HL-60 (cell line): ENCODE data around the gene KBTBD6.

Source experiments
- GABPA ChIP-seq: IDR thresholded peaks from 2 replicates; pipeline ENCODE4 v1.6.1; 2012; ENCODE audit warnings: low read depth
- POLR2AphosphoS5 ChIP-seq: IDR thresholded peaks from 2 replicates; pipeline ENCODE4 v1.6.1; 2012; ENCODE audit warnings: low read depth
- REST ChIP-seq: IDR thresholded peaks from 2 replicates; pipeline ENCODE4 v1.6.1; 2012; ENCODE audit warnings: low read depth; ENCODE audit not compliant: insufficient replicate concordance
- SPI1 ChIP-seq: IDR thresholded peaks from 2 replicates; pipeline ENCODE4 v1.6.1; 2012; ENCODE audit warnings: low read depth, mild to moderate bottlenecking, borderline replicate concordance
- TF ChIP-seq, protein P1 (sequence below): IDR thresholded peaks from one replicate; pipeline ENCODE4 v1.5.1; 2011; ENCODE audit warnings: low read length, control low read depth, inconsistent platforms; ENCODE audit not compliant: insufficient read depth

DNA sequence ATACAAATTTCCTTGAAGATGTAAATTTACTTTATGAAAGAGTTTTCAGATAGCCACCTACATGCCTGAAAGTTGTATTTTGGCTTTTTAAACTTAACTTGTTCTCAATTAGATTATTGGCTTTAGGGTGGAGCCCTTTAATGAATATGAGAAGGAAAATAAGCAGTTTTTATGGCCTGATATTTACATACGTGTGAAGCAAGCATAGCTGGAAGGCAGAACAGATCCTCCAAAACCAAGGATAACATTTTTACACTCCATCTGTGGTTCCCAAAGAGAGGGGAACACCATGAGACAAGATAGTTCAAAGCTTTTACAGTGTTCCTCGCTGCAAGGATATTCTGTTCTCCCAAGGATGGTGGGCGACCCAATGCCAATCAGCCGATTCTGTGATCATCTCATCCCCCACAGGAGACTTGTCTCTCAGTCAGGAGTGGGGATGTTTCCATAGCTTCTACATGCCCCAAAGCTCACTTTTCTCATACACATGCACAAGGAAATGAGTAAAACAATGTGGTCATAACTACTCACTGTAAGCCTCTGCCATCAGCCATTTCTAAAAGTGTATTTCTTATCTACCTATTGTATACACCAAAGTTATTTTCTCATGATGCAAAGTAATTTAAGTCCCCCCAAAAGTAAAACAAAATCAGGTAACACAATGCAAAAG is 24.6 kb upstream of the KBTBD6 start:
- TF ChIP-seq, protein P1, sequence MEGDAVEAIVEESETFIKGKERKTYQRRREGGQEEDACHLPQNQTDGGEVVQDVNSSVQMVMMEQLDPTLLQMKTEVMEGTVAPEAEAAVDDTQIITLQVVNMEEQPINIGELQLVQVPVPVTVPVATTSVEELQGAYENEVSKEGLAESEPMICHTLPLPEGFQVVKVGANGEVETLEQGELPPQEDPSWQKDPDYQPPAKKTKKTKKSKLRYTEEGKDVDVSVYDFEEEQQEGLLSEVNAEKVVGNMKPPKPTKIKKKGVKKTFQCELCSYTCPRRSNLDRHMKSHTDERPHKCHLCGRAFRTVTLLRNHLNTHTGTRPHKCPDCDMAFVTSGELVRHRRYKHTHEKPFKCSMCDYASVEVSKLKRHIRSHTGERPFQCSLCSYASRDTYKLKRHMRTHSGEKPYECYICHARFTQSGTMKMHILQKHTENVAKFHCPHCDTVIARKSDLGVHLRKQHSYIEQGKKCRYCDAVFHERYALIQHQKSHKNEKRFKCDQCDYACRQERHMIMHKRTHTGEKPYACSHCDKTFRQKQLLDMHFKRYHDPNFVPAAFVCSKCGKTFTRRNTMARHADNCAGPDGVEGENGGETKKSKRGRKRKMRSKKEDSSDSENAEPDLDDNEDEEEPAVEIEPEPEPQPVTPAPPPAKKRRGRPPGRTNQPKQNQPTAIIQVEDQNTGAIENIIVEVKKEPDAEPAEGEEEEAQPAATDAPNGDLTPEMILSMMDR = no peak
- TF ChIP-seq REST (no peak), POLR2AphosphoS5 (no peak), GABPA (no peak), SPI1 (no peak)
